ENCODE results near the gene HELZ.

The HELZ gene

DNA sequence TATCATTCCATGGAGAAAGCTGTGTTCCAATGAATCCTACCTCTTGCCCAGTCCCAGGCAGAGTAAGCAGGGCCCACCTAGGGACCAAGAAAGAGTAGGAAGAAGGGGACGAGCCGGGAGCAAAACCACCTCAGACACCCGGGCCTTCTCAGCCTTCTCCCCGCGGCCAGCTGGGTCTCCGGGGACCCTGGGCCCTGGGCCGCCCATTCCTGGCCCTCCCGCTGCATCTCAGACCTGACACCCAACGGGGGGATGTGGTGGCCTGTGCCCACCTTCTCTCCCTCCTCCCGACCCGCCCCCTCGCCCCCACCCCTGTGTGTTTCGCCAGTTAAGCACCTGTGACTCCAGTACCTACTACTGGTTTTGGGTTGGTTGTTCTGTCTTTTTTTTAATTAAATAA is 212.0 kb downstream of the HELZ start:
- no peak overlapping the region for H2AK5ac ChIP-seq (ENCODE audit: low read length, severe bottlenecking)
- no peak overlapping the region for H4K91ac ChIP-seq (ENCODE audit: low read length)
- peaks cover 24 to 37% of the 10 kb centered on the region in 2 experiments for H3K27me3 ChIP-seq (ENCODE audit: control insufficient read depth in 1 of 2, insufficient read depth in 1 of 2, low read length in 2 of 2)
- peaks cover 11% of the 10 kb centered on the region for H3K9me3 ChIP-seq (ENCODE audit: control insufficient read depth, low read length)
- no peak overlapping the region for H3K4ac ChIP-seq (ENCODE audit: low read depth in 1 of 2, low read length in 2 of 2)
- H3K79me1 ChIP-seq (replicated peaks; ENCODE audit: low read length, poor library complexity, severe bottlenecking) = no peaks in the 10 kb centered on the region
- H3K18ac ChIP-seq (ENCODE audit: low read depth in 1 of 2, low read length in 2 of 2) = no peak overlapping the region
- no peak overlapping the region for H3K9ac ChIP-seq (ENCODE audit: low read length)
- H3K4me3 ChIP-seq (ENCODE audit: insufficient read depth in 1 of 2, low read depth in 1 of 2, low read length in 2 of 2) = no peak overlapping the region
- H2AFZ ChIP-seq (ENCODE audit: low read depth, low read length) = no peak overlapping the region
- H3K4me2 ChIP-seq (ENCODE audit: low read length, poor library complexity, severe bottlenecking) = no peak overlapping the region
- no peak overlapping the region for H3K14ac ChIP-seq (ENCODE audit: low read length in 2 of 2)
- no peaks in the 10 kb centered on the region for H3K36me3 ChIP-seq (ENCODE audit: control insufficient read depth in 1 of 2, insufficient read depth in 2 of 2, low read depth in 1 of 2, low read length in 2 of 2)
- no peaks in the 10 kb centered on the region for H3K4me1 ChIP-seq (ENCODE audit: control insufficient read depth, insufficient read depth, low read depth, low read length)
- no peak overlapping the region for H2BK5ac ChIP-seq (ENCODE audit: low read depth, low read length, poor library complexity, severe bottlenecking)
- H3K27ac ChIP-seq (ENCODE audit: low read length, poor library complexity, severe bottlenecking) = no peak overlapping the region
- H3K23ac ChIP-seq (ENCODE audit: low read length in 2 of 2) = no peak overlapping the region
- no peak for DNase-seq
- no peak overlapping the region for H4K8ac ChIP-seq (ENCODE audit: low read length)
- 95% methylated on average over 6 of the region's 13 CpGs for WGBS
- no peak overlapping the region for H2BK12ac ChIP-seq (ENCODE audit: low read length in 2 of 2)
- H2BK120ac ChIP-seq (ENCODE audit: low read depth, low read length) = no peak overlapping the region
- H2BK15ac ChIP-seq (ENCODE audit: low read depth, poor library complexity, severe bottlenecking) = no peak overlapping the region

DNA sequence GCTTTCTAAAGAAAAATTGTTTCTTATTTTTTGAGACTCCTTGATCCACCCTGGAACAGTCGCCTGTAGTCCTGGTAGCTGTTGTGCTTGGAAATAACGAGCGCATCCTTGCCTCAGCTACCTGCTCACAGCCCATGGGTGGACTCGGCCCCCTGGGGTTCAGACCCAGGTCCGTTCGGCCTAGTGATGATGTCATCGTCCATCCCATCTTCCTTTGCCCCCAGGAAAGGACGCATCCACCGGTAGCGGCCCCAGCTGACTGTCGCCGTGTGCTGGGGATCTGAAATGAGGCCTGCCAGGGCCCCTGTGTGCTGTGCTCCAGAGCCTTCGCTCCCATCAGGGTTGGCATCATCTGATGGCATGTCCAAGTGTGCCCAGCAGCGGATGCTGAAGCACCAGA is 212.6 kb downstream of the HELZ start:
- Histone ChIP-seq H3K4me2 (ENCODE audit: low read length, poor library complexity, severe bottlenecking) (no peak overlapping the region), H2BK5ac (ENCODE audit: low read depth, low read length, poor library complexity, severe bottlenecking) (no peak overlapping the region), H2AK5ac (ENCODE audit: low read length, severe bottlenecking) (no peak overlapping the region), H3K4me3 (ENCODE audit: insufficient read depth in 1 of 2, low read depth in 1 of 2, low read length in 2 of 2) (no peak overlapping the region), H3K4me1 (ENCODE audit: control insufficient read depth, insufficient read depth, low read depth, low read length) (no peaks in the 10 kb centered on the region), H3K14ac (ENCODE audit: low read length in 2 of 2) (no peak overlapping the region), H3K36me3 (ENCODE audit: control insufficient read depth in 1 of 2, insufficient read depth in 2 of 2, low read depth in 1 of 2, low read length in 2 of 2) (no peaks in the 10 kb centered on the region), H3K18ac (ENCODE audit: low read depth in 1 of 2, low read length in 2 of 2) (no peak overlapping the region), H2BK120ac (ENCODE audit: low read depth, low read length) (no peak overlapping the region), H2BK12ac (ENCODE audit: low read length in 2 of 2) (no peak overlapping the region), H2BK15ac (ENCODE audit: low read depth, poor library complexity, severe bottlenecking) (no peak overlapping the region), H3K23ac (ENCODE audit: low read length in 2 of 2) (no peak overlapping the region), H3K27me3 (ENCODE audit: control insufficient read depth in 1 of 2, insufficient read depth in 1 of 2, low read length in 2 of 2) (peaks cover 23 to 35% of the 10 kb centered on the region in 2 experiments), H3K79me1 (replicated peaks; ENCODE audit: low read length, poor library complexity, severe bottlenecking) (no peaks in the 10 kb centered on the region), H3K27ac (ENCODE audit: low read length, poor library complexity, severe bottlenecking) (no peak overlapping the region), H3K9me3 (ENCODE audit: control insufficient read depth, low read length) (peaks cover 11% of the 10 kb centered on the region), H3K9ac (ENCODE audit: low read length) (no peak overlapping the region), H3K4ac (ENCODE audit: low read depth in 1 of 2, low read length in 2 of 2) (no peak overlapping the region), H2AFZ (ENCODE audit: low read depth, low read length) (no peak overlapping the region), H4K91ac (ENCODE audit: low read length) (no peak overlapping the region), H4K8ac (ENCODE audit: low read length) (no peak overlapping the region)
- no peak for DNase-seq
- WGBS = 85% methylated on average over 14 of the region's 14 CpGs

DNA sequence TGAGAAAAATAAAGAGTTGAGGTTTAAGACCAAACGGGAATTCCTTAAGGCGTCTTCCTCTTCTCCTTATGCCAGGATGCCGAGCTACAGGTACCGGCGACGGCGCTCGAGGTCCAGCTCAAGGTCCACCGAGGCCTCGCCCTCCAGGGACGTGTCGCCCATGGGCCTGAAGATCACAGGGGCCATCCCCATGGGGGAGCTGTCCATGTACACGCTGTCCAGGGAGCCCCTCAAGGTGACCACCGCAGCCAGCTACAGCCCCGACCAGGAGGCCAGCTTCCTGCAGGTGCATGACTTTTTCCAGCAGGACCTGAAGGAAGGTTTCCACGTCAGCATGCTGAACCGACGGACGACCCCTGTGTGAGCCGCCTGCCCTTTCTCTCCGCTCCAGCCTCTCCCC is 214.4 kb downstream of the HELZ start:
- no peak overlapping the region for H3K18ac ChIP-seq (ENCODE audit: low read depth in 1 of 2, low read length in 2 of 2)
- no peak overlapping the region for H3K9ac ChIP-seq (ENCODE audit: low read length)
- H2BK15ac ChIP-seq (ENCODE audit: low read depth, poor library complexity, severe bottlenecking) = no peak overlapping the region
- WGBS = 93% methylated on average over 21 of the region's 21 CpGs
- no peak overlapping the region for H4K8ac ChIP-seq (ENCODE audit: low read length)
- H3K4me1 ChIP-seq (ENCODE audit: control insufficient read depth, insufficient read depth, low read depth, low read length) = peaks cover 2% of the 10 kb centered on the region
- H3K23ac ChIP-seq (ENCODE audit: low read length in 2 of 2) = no peak overlapping the region
- H2BK5ac ChIP-seq (ENCODE audit: low read depth, low read length, poor library complexity, severe bottlenecking) = no peak overlapping the region
- H3K4me3 ChIP-seq (ENCODE audit: insufficient read depth in 1 of 2, low read depth in 1 of 2, low read length in 2 of 2) = no peak overlapping the region
- H4K91ac ChIP-seq (ENCODE audit: low read length) = no peak overlapping the region
- H3K4me2 ChIP-seq (ENCODE audit: low read length, poor library complexity, severe bottlenecking) = no peak overlapping the region
- no peak overlapping the region for H2AK5ac ChIP-seq (ENCODE audit: low read length, severe bottlenecking)
- no peak overlapping the region for H3K4ac ChIP-seq (ENCODE audit: low read depth in 1 of 2, low read length in 2 of 2)
- H3K9me3 ChIP-seq (ENCODE audit: control insufficient read depth, low read length) = peaks cover 9% of the 10 kb centered on the region
- H2BK120ac ChIP-seq (ENCODE audit: low read depth, low read length) = no peak overlapping the region
- peaks cover 30 to 38% of the 10 kb centered on the region in 2 experiments for H3K27me3 ChIP-seq (ENCODE audit: control insufficient read depth in 1 of 2, insufficient read depth in 1 of 2, low read length in 2 of 2)
- DNase-seq = no peak
- no peaks in the 10 kb centered on the region for H3K79me1 ChIP-seq (replicated peaks; ENCODE audit: low read length, poor library complexity, severe bottlenecking)
- H2BK12ac ChIP-seq (ENCODE audit: low read length in 2 of 2) = no peak overlapping the region
- no peak overlapping the region for H2AFZ ChIP-seq (ENCODE audit: low read depth, low read length)
- H3K27ac ChIP-seq (ENCODE audit: low read length, poor library complexity, severe bottlenecking) = no peak overlapping the region
- no peak overlapping the region for H3K14ac ChIP-seq (ENCODE audit: low read length in 2 of 2)
- H3K36me3 ChIP-seq (ENCODE audit: control insufficient read depth in 1 of 2, insufficient read depth in 2 of 2, low read depth in 1 of 2, low read length in 2 of 2) = no peaks in the 10 kb centered on the region

DNA sequence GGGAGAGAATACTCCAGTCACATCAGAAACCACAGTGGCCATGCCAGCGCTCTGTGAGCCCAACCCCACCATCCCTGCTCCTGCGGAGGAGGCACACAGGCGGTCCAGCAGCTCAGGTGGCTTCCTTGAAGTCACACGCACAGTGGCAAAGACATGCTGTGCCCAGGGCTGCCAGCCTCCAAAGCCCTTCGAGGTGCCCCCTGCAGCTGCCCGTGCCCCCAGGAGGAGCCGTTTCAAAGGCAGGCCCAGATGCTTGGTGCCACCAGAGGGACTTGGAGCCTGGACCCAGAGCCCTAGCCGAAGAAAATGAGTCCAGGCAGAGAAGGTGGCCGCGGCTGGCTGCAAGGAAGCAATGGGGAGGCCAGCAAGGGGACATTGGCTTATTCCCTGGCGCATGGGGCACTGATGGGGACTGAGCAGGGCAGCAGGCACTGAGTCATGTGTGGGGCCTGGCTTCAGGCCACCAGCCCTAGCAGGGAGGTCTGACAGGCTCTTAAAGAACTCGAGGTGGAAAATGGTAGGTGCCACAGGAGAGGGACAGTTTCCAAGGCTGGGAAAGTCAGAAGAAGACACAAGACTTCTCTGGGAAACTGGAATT is 217.9 kb downstream of the HELZ start:
- H2BK12ac ChIP-seq (ENCODE audit: low read length in 2 of 2) = no peak overlapping the region
- peak overlapping the region in 1 of 2 experiments; percentile 71 for H3K14ac ChIP-seq (ENCODE audit: low read length in 2 of 2)
- H4K91ac ChIP-seq (ENCODE audit: low read length) = no peak overlapping the region
- H3K9me3 ChIP-seq (ENCODE audit: control insufficient read depth, low read length) = no peaks in the 10 kb centered on the region
- no peak overlapping the region for H2AFZ ChIP-seq (ENCODE audit: low read depth, low read length)
- H4K8ac ChIP-seq (ENCODE audit: low read length) = no peak overlapping the region
- H3K27ac ChIP-seq (ENCODE audit: low read length, poor library complexity, severe bottlenecking) = no peak overlapping the region
- H3K4me1 ChIP-seq (ENCODE audit: control insufficient read depth, insufficient read depth, low read depth, low read length) = peaks cover 2% of the 10 kb centered on the region
- H3K79me1 ChIP-seq (replicated peaks; ENCODE audit: low read length, poor library complexity, severe bottlenecking) = no peaks in the 10 kb centered on the region
- no peaks in the 10 kb centered on the region for H3K36me3 ChIP-seq (ENCODE audit: control insufficient read depth in 1 of 2, insufficient read depth in 2 of 2, low read depth in 1 of 2, low read length in 2 of 2)
- no peak overlapping the region for H3K4ac ChIP-seq (ENCODE audit: low read depth in 1 of 2, low read length in 2 of 2)
- H3K4me2 ChIP-seq (ENCODE audit: low read length, poor library complexity, severe bottlenecking) = no peak overlapping the region
- H3K23ac ChIP-seq (ENCODE audit: low read length in 2 of 2) = no peak overlapping the region
- H2AK5ac ChIP-seq (ENCODE audit: low read length, severe bottlenecking) = no peak overlapping the region
- peaks cover 29 to 32% of the 10 kb centered on the region in 2 experiments for H3K27me3 ChIP-seq (ENCODE audit: control insufficient read depth in 1 of 2, insufficient read depth in 1 of 2, low read length in 2 of 2)
- H3K9ac ChIP-seq (ENCODE audit: low read length) = no peak overlapping the region
- no peak overlapping the region for H2BK120ac ChIP-seq (ENCODE audit: low read depth, low read length)
- WGBS = 91% methylated on average over 12 of the region's 12 CpGs
- no peak for DNase-seq
- H3K4me3 ChIP-seq (ENCODE audit: insufficient read depth in 1 of 2, low read depth in 1 of 2, low read length in 2 of 2) = no peak overlapping the region
- H3K18ac ChIP-seq (ENCODE audit: low read depth in 1 of 2, low read length in 2 of 2) = no peak overlapping the region
- no peak overlapping the region for H2BK5ac ChIP-seq (ENCODE audit: low read depth, low read length, poor library complexity, severe bottlenecking)
- no peak overlapping the region for H2BK15ac ChIP-seq (ENCODE audit: low read depth, poor library complexity, severe bottlenecking)

Measured in mesenchymal stem cell (in vitro differentiated cells and primary cell).